Fibroblast of lung (primary cell): Measurements from ENCODE around the gene CRTAP. TPM values are rescaled to one million over a fixed set of nuclear protein-coding genes. Genes with fewer than 3 reads are reported as not detected.

Experiments used
- DNase-seq, 2 donors: peaks; one replicate each; pipeline versions ENCODE4 v3.0.0 to v3.0.0-alpha.2; 2010; ENCODE audit warnings: low read depth in 2 of 2
- H2AFZ ChIP-seq: 2 replicates; pipeline ENCODE4 v1.5.1; 2012; ENCODE audit warnings: low read length, control low read depth, inconsistent platforms
- H3K27ac ChIP-seq: 2 replicates; pipeline ENCODE4 v1.5.1; 2011; ENCODE audit warnings: low read length, control low read depth; ENCODE audit not compliant: insufficient read depth
- H3K27me3 ChIP-seq: 2 replicates; pipeline ENCODE4 v1.5.1; 2011; ENCODE audit warnings: mild to moderate bottlenecking, low read length; ENCODE audit not compliant: control insufficient read depth, insufficient read depth
- H3K36me3 ChIP-seq: 2 replicates; pipeline ENCODE4 v1.5.1; 2011; ENCODE audit warnings: low read length; ENCODE audit not compliant: control insufficient read depth, insufficient read depth
- H3K4me1 ChIP-seq: 2 replicates; pipeline ENCODE4 v1.5.1; 2011; ENCODE audit warnings: low read length; ENCODE audit not compliant: control insufficient read depth, insufficient read depth; ENCODE audit errors: extremely low read depth
- H3K4me2 ChIP-seq: 2 replicates; pipeline ENCODE4 v1.5.1; 2011; ENCODE audit warnings: low read length, control low read depth; ENCODE audit not compliant: insufficient read depth; ENCODE audit errors: extremely low read depth
- H3K4me3 ChIP-seq, 4 experiments: fragments of 200-600 bp in 1 of 4; sonication (generic) in 1 of 4; replicated peaks in 1 of 4; 2 replicates each; pipeline ENCODE4 v1.5.1; 2011 to 2016; ENCODE audit warnings: low read length in 4 of 4, low read depth in 3 of 4, mild to moderate bottlenecking in 3 of 4, control low read depth in 2 of 4, inconsistent platforms in 1 of 4, mixed read lengths in 1 of 4; ENCODE audit not compliant: insufficient read depth in 1 of 4; ENCODE audit errors: control extremely low read depth in 1 of 4
- H3K79me2 ChIP-seq: 2 replicates; pipeline ENCODE4 v1.5.1; 2012; ENCODE audit warnings: mild to moderate bottlenecking, low read length, inconsistent platforms; ENCODE audit not compliant: control insufficient read depth, insufficient read depth
- H3K9ac ChIP-seq: 2 replicates; pipeline ENCODE4 v1.5.1; 2011; ENCODE audit warnings: mild to moderate bottlenecking, low read length, control low read depth; ENCODE audit not compliant: insufficient read depth
- H3K9me3 ChIP-seq: 2 replicates; pipeline ENCODE4 v1.5.1; 2012; ENCODE audit warnings: low read depth, low read length; ENCODE audit not compliant: control insufficient read depth, insufficient read depth
- H4K20me1 ChIP-seq: 2 replicates; pipeline ENCODE4 v1.5.1; 2011; ENCODE audit warnings: low read length; ENCODE audit not compliant: control insufficient read depth, insufficient read depth; ENCODE audit errors: extremely low read depth
- CTCF ChIP-seq, 2 donors: IDR thresholded peaks in 1 of 2; conservative IDR thresholded peaks in 1 of 2; 1 replicate in 1 of 2; 2 replicates in 1 of 2; pipeline ENCODE4 v1.5.1; 2011 to 2012; ENCODE audit warnings: low read length in 2 of 2, control low read depth in 1 of 2, inconsistent platforms in 1 of 2, low read depth in 1 of 2, mild to moderate bottlenecking in 1 of 2
- EZH2 ChIP-seq: IDR thresholded peaks from 2 replicates; pipeline ENCODE4 v1.5.1; 2012; ENCODE audit warnings: low read length, control low read depth, mild to moderate bottlenecking; ENCODE audit errors: missing control alignments
- polyA plus RNA-seq, 2 donors: library from polyadenylated mRNA; depleted of rRNA in 1 of 2; stranded (reverse) in 1 of 2; unstranded in 1 of 2; fragments of >200 nt; gene quantifications; 2 replicates each; pipeline ENCODE4 v1.2.1, GENCODE V29; 2011 to 2012; ENCODE audit warnings: missing spikeins in 1 of 2
- total RNA-seq: library from RNA; depleted of rRNA; stranded (reverse); fragments of >200 nt; gene quantifications from 2 replicates; pipeline ENCODE4 v1.2.1, GENCODE V29; 2014

CRTAP gene
- total and polyA plus RNA-seq, 2 donors (not counting 1 experiment from before 2014, with no cell fraction given), result 318 to 332 TPM

DNA sequence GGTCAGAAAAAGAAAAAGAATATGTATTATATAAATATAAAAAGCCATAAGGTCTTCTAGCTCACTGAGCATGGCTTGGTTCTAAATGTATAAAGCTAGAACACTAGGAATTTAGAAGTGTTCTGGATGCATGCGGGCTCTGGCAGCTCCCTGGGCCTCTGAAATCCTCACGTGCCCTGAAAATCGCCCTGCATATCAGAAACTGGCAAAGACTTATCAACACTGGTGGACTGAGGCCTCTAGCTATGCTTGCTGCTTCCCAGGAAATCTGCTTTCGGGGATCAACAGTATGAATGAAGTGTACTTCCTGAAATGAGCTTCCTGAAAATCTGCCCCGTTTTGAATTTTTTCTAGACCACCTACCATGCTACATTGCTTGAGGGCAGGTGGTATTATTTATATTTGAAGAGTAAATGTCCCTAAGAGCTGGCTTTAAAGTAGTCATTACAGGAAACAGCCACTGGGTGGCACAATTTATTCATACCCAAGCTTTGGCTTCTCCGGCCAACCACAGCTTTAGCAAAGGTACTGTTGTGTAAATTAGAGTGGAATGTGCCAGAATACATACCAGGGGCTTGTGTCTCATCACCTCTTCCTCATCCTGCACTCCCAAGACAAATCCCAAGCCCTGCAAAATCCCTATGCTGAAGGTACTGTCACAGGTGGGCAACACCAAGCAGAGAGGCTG, 17.7 kb downstream of the CRTAP start:
- Histone ChIP-seq H3K27me3 (no peaks in the 10 kb centered on the region), H3K4me2 (no peak overlapping the region), H3K9me3 (no peaks in the 10 kb centered on the region), H3K9ac (no peak overlapping the region), H3K27ac (no peak overlapping the region), H3K36me3 (peaks cover 7% of the 10 kb centered on the region), H3K4me1 (peaks cover 3% of the 10 kb centered on the region), H3K4me3 (no peak overlapping the region), H3K79me2 (no peaks in the 10 kb centered on the region), H2AFZ (no peak overlapping the region), H4K20me1 (no peaks in the 10 kb centered on the region)
- peak; percentile 71 to 72 for DNase-seq
- no peak for TF ChIP-seq EZH2
- peak; percentile 61 to 63 for TF ChIP-seq CTCF (conservative IDR thresholded peaks at IDR 0.05 in 1 of 2, IDR thresholded peaks at IDR 0.05 in 1 of 2; ENCODE audit: low read depth in 1 of 2, low read length in 2 of 2)

DNA sequence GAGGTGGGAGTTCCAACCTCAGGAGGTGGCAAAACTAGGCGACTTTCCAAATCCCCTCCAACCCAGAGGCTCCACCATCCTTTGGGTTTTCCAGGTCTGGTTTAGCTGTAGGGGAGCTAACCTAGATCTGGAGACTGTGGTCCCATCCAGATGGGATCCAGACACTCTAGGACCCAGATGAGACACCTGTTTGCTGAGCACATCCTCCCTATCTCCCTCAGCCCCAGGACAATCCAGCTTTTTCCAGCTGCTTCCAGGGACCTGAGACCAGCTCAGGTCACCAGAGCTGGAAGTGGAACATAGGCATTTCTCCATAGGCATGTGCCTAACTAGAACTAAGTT, 18.2 kb downstream of the CRTAP start:
- no peak overlapping the region for H3K4me2 ChIP-seq
- no peaks in the 10 kb centered on the region for H3K79me2 ChIP-seq
- no peaks in the 10 kb centered on the region for H3K9me3 ChIP-seq
- H2AFZ ChIP-seq, result no peak overlapping the region
- no peak for TF ChIP-seq CTCF (conservative IDR thresholded peaks at IDR 0.05 in 1 of 2, IDR thresholded peaks at IDR 0.05 in 1 of 2; ENCODE audit: low read depth in 1 of 2, low read length in 2 of 2)
- no peak for TF ChIP-seq EZH2
- H3K9ac ChIP-seq, result no peak overlapping the region
- H3K4me3 ChIP-seq, result no peak overlapping the region
- peaks cover 7% of the 10 kb centered on the region for H3K36me3 ChIP-seq
- no peak for DNase-seq
- no peak overlapping the region for H3K27ac ChIP-seq
- no peaks in the 10 kb centered on the region for H3K27me3 ChIP-seq
- H4K20me1 ChIP-seq, result no peaks in the 10 kb centered on the region
- H3K4me1 ChIP-seq, result peaks cover 3% of the 10 kb centered on the region

- Histone ChIP-seq H3K79me2 (no peaks in the 10 kb centered on the region), H3K4me1 (peaks cover 3% of the 10 kb centered on the region), H3K36me3 (peaks cover 7% of the 10 kb centered on the region), H4K20me1 (no peaks in the 10 kb centered on the region), H3K27ac (no peak overlapping the region), H3K4me3 (no peak overlapping the region), H2AFZ (no peak overlapping the region), H3K9me3 (no peaks in the 10 kb centered on the region), H3K27me3 (no peaks in the 10 kb centered on the region), H3K4me2 (no peak overlapping the region), H3K9ac (no peak overlapping the region)
- no peak for TF ChIP-seq EZH2
- TF ChIP-seq CTCF (conservative IDR thresholded peaks at IDR 0.05 in 1 of 2, IDR thresholded peaks at IDR 0.05 in 1 of 2; ENCODE audit: low read depth in 1 of 2, low read length in 2 of 2), result no peak
- DNase-seq, result peak in 1 of 2 donors; percentile 72
These were observed 20.3 kb downstream of the CRTAP start for GRCh38 chr3:33134026-33134625.
